Measurements from ENCODE around the gene MAEA. TPM values are rescaled to one million over a fixed set of nuclear protein-coding genes. Genes with fewer than 3 reads are reported as not detected.
"Not testable (repeated sequence)": the region's sequence is repeated elsewhere in the genome, so short reads cannot be mapped to it uniquely, and the experiment has no call there.

MAEA gene
- total RNA-seq, 2 donors from 2014 or later, result 46.9 to 75.8 TPM

DNA sequence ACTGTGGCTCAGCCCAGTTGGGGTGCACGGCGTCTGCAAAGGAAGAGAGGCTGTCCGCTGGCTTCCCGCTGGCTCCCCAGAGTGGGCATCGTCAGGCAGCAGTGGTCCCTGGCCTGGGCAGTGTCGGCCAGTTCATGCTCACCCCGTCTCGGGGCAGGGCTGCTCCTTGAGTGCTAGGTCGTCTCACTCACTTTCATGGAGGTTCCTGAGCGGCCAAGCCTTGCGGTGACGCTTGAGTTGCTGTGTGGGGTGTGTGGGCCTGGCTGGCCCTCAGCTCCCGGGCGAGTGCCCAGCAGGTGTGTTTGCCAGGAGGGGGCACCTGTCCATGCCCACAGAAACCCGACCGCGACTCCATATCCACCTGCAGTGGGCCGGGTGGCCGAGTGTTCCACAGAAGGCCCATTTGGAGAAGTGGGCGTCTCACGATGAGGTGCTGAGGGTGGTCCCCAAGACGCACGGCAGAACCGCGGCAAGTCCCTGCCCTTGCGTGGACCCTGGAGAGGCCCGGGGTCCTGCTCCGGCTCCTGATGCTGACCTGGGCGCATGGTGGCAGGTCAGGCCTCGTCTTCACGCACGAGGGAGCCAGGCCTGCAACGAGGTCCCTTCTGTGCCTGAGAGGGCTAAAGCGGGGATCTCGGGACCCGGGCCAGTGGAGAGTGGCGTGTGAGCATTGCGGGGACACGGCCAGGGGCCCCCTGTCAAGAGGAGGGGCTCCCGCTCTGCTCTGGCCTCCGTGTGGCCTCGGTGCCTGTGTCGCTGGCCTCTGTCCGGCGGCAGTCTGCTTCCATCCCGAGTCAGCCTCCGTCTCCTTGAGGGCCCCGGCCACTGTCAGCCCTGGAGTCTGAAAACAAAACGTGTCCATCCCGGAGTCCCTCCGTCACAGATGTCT lies 38.8 kb downstream of the MAEA start:
- no peaks in the 10 kb centered on the region for H3K27me3 Mint-ChIP-seq
- H3K4me3 Mint-ChIP-seq, result no peak overlapping the region
- H3K4me1 Mint-ChIP-seq, result peaks cover 25% of the 10 kb centered on the region
- H3K36me3 Mint-ChIP-seq (ENCODE audit: low read depth), result peaks cover 3% of the 10 kb centered on the region
- DNase-seq (no peak), ATAC-seq (no peak)
- H3K9me3 ChIP-seq (ENCODE audit: control insufficient read depth, low read length, poor library complexity, severe bottlenecking), result no peaks in the 10 kb centered on the region
- H3K27ac Mint-ChIP-seq, result peak overlapping the region; percentile 100

DNA sequence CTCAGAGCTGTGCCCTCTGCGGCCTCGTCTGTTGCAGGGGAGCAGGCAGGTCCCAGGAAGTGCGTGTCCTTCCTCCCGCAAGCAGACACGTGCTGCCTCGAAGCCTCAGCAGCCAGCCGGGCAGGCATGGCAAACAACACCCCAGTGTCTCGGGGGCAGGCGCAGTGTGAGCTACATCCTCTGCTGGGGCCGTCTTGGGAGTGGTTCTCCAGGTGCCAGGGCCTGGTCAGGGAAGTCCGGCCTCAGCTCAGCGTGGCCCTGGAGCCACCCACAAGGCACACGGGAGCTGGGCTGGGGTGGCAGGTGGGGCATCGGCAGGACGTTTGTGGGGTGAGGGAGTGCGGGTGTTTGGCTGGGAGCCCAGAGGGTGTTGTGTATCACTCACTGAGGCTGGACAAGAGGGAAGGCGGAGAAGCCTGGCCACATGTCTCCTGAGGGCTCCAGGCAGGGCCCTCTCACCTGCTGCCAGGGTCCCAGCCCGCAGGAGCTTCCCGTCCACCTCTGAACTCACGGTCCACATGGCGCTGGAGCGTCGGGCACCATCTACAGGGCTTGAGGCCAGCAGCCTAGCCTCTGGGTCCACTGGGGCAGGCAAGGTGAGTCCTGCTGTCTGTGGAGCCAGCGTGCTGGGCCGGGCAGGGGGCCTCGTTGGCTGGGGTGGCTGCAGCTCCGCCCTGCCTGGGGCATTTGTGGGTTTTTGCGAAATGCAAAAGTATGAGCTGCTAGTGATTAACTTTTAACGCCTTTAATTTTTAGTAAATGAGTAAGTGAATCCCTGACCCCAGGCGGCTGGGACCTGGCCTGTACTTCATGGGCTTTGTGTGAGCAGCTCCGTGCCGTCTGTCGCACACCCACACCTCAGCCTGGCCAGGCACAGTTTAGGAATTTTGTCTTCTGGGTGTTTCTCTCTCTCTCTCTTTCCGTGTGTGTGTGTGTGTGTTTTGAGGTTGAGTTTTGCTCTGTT lies 40.0 kb downstream of the MAEA start:
- ATAC-seq, result peak; percentile 63
- no peaks in the 10 kb centered on the region for H3K27me3 Mint-ChIP-seq
- peaks cover 25% of the 10 kb centered on the region for H3K4me1 Mint-ChIP-seq

DNA sequence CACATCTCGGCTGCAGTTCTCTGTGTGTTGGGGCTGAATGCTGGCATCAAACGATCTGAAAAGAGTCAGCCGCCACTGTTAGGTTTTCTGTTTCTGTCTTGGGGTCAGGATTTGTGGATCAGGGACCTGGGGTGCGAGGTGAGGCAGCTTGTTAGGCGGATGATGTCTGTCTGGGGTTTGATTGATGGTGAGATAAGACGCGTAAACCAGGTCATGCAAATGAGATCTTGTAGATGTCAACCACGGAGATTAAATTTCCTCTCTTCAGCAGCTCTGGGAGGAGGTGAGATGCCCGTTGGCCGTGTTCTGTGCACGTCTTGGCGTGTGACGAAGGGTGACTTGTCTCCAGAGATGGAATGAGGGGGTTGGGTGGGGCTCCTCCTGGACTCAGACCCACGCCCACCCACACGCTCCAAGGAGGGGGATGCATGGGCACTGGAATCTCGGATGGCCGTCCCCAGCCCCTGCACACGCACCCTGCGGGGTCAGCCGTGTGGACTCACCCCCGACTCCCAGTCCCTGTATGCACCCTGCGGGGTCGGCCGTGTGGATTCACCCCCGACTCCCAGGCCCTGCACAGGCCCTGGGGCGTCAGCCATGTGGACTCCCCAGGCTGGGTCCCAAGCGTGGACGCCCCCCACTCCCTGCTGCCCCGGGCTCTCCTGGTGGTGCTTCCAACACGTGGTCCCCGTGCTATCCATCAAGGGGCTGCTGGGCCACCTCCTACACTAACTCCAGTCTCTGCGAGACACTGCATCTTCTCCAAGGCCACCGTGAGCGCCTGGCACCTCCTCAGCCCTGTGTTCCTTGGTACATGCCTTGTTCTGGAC lies 41.3 kb downstream of the MAEA start:
- H3K9me3 ChIP-seq (ENCODE audit: control insufficient read depth, low read length, poor library complexity, severe bottlenecking), result no peaks in the 10 kb centered on the region
- peak; percentile 40 to 65 (median 57) for DNase-seq
- H3K4me1 Mint-ChIP-seq, result peaks cover 25% of the 10 kb centered on the region
- H3K27ac Mint-ChIP-seq, result peak overlapping the region; percentile 100
- ATAC-seq, result peak; percentile 88
- peaks cover 3% of the 10 kb centered on the region for H3K36me3 Mint-ChIP-seq (ENCODE audit: low read depth)
- peak overlapping the region; percentile 93 for H3K4me3 Mint-ChIP-seq
- H3K27me3 Mint-ChIP-seq, result no peaks in the 10 kb centered on the region

More for the DNA sequence above, 40.0 kb downstream of the MAEA start:
- H3K9me3 ChIP-seq (ENCODE audit: control insufficient read depth, low read length, poor library complexity, severe bottlenecking), result no peaks in the 10 kb centered on the region
- DNase-seq, result peak; percentile 50 to 64 (median 51)
- peak overlapping the region; percentile 100 for H3K27ac Mint-ChIP-seq
- peaks cover 3% of the 10 kb centered on the region for H3K36me3 Mint-ChIP-seq (ENCODE audit: low read depth)
- peak overlapping the region; percentile 93 for H3K4me3 Mint-ChIP-seq

- peak overlapping the region; percentile 71 for H3K4me3 Mint-ChIP-seq
- no peaks in the 10 kb centered on the region for H3K27me3 Mint-ChIP-seq
- no peak for ATAC-seq
- DNase-seq, result no peak
- peaks cover 3% of the 10 kb centered on the region for H3K36me3 Mint-ChIP-seq (ENCODE audit: low read depth)
- H3K4me1 Mint-ChIP-seq, result peaks cover 25% of the 10 kb centered on the region
- H3K27ac Mint-ChIP-seq, result peak overlapping the region; percentile 100
- H3K9me3 ChIP-seq (ENCODE audit: control insufficient read depth, low read length, poor library complexity, severe bottlenecking), result no peaks in the 10 kb centered on the region
Measured at GRCh38 chr4:1331591-1332353, 42.1 kb downstream of the MAEA start.

- DNase-seq, result no peak
- no peaks in the 10 kb centered on the region for H3K9me3 ChIP-seq (ENCODE audit: control insufficient read depth, low read length, poor library complexity, severe bottlenecking)
- H3K27ac Mint-ChIP-seq, result peak overlapping the region; percentile 100
- peaks cover 27% of the 10 kb centered on the region for H3K4me1 Mint-ChIP-seq
- ATAC-seq, result no peak
- peaks cover 6% of the 10 kb centered on the region for H3K36me3 Mint-ChIP-seq (ENCODE audit: low read depth)
- no peaks in the 10 kb centered on the region for H3K27me3 Mint-ChIP-seq
- no peak overlapping the region for H3K4me3 Mint-ChIP-seq
Measured at GRCh38 chr4:1332686-1333085, 43.0 kb downstream of the MAEA start.

- no peak overlapping the region for H3K27ac Mint-ChIP-seq
- H3K9me3 ChIP-seq (ENCODE audit: control insufficient read depth, low read length, poor library complexity, severe bottlenecking), result no peaks in the 10 kb centered on the region
- H3K4me1 Mint-ChIP-seq, result peaks cover 27% of the 10 kb centered on the region
- no peak for ATAC-seq
- H3K27me3 Mint-ChIP-seq, result no peaks in the 10 kb centered on the region
- DNase-seq, result no peak
- peaks cover 9% of the 10 kb centered on the region for H3K36me3 Mint-ChIP-seq (ENCODE audit: low read depth)
- H3K4me3 Mint-ChIP-seq, result no peak overlapping the region
Measured at GRCh38 chr4:1333256-1333655, 43.6 kb downstream of the MAEA start.

DNA sequence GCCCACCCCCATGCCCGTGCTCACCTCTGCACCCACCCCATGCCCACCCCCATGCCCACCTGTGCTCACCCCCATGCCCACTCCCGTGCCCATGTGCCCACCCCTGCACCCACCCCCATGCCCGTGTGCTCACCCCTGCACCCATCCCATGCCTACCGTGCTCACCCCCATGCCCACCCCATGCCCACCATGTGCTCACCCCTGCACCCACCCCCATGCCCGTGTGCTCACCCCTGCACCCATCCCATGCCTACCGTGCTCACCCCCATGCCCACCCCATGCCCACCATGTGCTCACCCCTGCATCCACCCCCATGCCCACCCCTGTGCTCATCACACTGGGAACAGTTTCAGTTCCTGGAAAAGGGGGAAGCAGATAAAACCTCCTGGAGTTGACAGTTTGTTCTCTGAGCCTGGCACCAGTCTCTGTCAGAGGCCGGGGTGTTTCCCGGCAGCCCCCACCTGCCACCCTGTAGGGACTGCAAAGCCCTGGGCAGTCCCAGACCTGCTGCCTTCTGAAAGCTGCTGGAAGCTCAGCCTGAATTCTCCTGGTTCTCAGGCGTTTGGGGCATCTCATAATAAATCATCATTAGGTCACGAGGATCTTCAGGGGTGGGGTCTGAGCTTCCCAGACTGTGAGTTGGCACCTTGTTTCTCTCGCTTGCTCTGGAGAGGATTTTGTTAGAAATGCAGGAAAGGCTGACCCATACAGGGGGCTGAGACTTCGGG lies 44.3 kb downstream of the MAEA start:
- not testable (repeated sequence) for DNase-seq; H3K27me3 Mint-ChIP-seq; H3K9me3 ChIP-seq (ENCODE audit: control insufficient read depth, low read length, poor library complexity, severe bottlenecking); ATAC-seq; H3K4me3 Mint-ChIP-seq; H3K27ac Mint-ChIP-seq
- Mint-ChIP-seq H3K36me3 (ENCODE audit: low read depth) (peaks cover 11% of the 10 kb centered on the region), H3K4me1 (peaks cover 25% of the 10 kb centered on the region)

DNA sequence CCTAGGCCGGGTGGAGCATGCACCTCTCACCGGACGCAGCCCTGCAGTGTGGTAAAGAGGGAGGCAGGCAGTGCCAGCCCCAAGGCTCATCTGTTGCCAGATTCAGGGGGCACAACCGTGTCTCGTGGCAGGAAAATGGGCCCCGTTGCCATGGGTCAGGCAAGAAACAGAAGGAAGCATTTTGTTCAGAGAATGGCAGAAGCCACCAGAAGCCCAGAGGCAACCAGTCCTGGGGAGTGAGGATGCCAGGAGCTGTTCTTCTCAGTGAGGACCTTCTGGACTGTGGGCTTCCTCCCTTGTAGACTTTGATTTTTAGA lies 44.8 kb downstream of the MAEA start:
- ATAC-seq (no peak), DNase-seq (no peak)
- H3K9me3 ChIP-seq (ENCODE audit: control insufficient read depth, low read length, poor library complexity, severe bottlenecking), result no peaks in the 10 kb centered on the region
- peaks cover 20% of the 10 kb centered on the region for H3K4me1 Mint-ChIP-seq
- H3K4me3 Mint-ChIP-seq, result no peak overlapping the region
- no peak overlapping the region for H3K27ac Mint-ChIP-seq
- H3K36me3 Mint-ChIP-seq (ENCODE audit: low read depth), result peaks cover 9% of the 10 kb centered on the region
- no peaks in the 10 kb centered on the region for H3K27me3 Mint-ChIP-seq

- H3K4me1 Mint-ChIP-seq, result peaks cover 16% of the 10 kb centered on the region
- not testable (repeated sequence) for H3K4me3 Mint-ChIP-seq; DNase-seq; H3K27me3 Mint-ChIP-seq; H3K27ac Mint-ChIP-seq; ATAC-seq; H3K9me3 ChIP-seq (ENCODE audit: control insufficient read depth, low read length, poor library complexity, severe bottlenecking); H3K36me3 Mint-ChIP-seq (ENCODE audit: low read depth)
Measured at GRCh38 chr4:1335193-1335883, 45.6 kb downstream of the MAEA start.

DNA sequence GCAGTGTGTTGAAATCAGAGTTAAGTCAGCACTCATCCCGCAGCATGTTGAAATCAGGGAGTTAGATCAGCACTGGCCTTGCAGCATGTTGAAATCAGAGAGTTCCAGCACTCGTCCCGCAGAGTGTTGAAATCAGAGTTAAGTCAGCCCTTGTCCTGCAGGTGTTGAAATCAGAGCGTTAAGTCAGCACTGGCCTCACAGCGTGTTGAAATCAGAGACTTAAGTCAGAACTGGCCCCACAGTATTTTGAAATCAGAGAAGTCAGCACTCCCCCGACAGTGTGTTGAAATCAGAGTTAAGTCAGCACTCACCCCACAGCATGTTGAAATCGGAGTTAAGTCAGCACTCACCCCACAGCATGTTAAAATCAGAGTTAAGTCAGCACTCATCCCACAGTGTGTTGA lies 46.4 kb downstream of the MAEA start:
- no peak for DNase-seq

DNA sequence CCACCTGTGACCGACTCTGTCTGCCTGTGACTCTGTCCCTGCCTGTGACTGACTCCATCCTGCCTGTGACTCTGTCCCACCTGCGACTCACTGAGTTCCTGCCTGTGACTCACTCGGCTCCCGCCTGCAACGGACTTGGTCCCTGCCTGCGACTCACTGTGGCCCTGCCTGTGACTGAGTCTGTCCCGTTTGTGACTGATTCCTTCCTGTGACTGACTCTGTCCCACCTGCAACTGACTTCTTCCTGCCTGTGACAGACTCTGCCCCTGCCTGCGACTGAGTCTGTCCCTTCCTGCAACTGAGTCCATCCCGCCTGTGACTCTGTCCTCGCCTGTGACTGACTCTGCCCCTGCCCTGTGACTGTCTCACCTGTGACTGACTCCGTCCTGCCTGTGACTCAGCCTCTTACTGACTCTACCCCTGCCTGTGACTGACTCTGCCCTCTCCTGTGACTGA lies 47.7 kb downstream of the MAEA start:
- DNase-seq (no peak), ATAC-seq (no peak)
- peaks cover 11% of the 10 kb centered on the region for H3K36me3 Mint-ChIP-seq (ENCODE audit: low read depth)
- H3K4me3 Mint-ChIP-seq, result peak overlapping the region; percentile 39
- no peaks in the 10 kb centered on the region for H3K27me3 Mint-ChIP-seq
- peak overlapping the region; percentile 75 for H3K27ac Mint-ChIP-seq
- H3K4me1 Mint-ChIP-seq, result peaks cover 2% of the 10 kb centered on the region
- no peaks in the 10 kb centered on the region for H3K9me3 ChIP-seq (ENCODE audit: control insufficient read depth, low read length, poor library complexity, severe bottlenecking)

More for the DNA sequence above, 46.4 kb downstream of the MAEA start:
- H3K4me3 Mint-ChIP-seq, result no peak overlapping the region
- no peaks in the 10 kb centered on the region for H3K9me3 ChIP-seq (ENCODE audit: control insufficient read depth, low read length, poor library complexity, severe bottlenecking)
- ATAC-seq, result no peak
- no peaks in the 10 kb centered on the region for H3K27me3 Mint-ChIP-seq
- H3K4me1 Mint-ChIP-seq, result peaks cover 9% of the 10 kb centered on the region
- H3K36me3 Mint-ChIP-seq (ENCODE audit: low read depth), result peaks cover 11% of the 10 kb centered on the region
- H3K27ac Mint-ChIP-seq, result peak overlapping the region; percentile 75

Measured in T-helper 17 cell (primary cell).